Adrenal gland (tissue), 12 donors: ENCODE measurements around the gene SYT5. TPM values are rescaled to one million over a fixed set of nuclear protein-coding genes. Genes with fewer than 3 reads are reported as not detected.

Source experiments
- DNase-seq, 7 donors: peaks; one replicate each; pipeline ENCODE4 v3.0.0-alpha.2; 2019 to 2020
- H3K27ac ChIP-seq, 5 donors: fragments of 200-600 bp; sonication (generic) in 4 of 5; 1 replicate in 3 of 5; 2 replicates in 2 of 5; pipeline versions ENCODE4 v1.5.1 to v1.8.0; 2016 to 2020; ENCODE audit warnings: mild to moderate bottlenecking in 1 of 5
- H3K27me3 ChIP-seq: fragments of 200-600 bp; 2 replicates; pipeline ENCODE4 v1.8.0; 2021
- H3K36me3 ChIP-seq, 2 donors: fragments of 200-600 bp; replicated peaks in 1 of 2; 1 replicate in 1 of 2; 2 replicates in 1 of 2; pipeline versions ENCODE4 v1.5.1 to v1.8.0; 2018 to 2022
- H3K4me1 ChIP-seq, 2 donors: fragments of 200-600 bp; replicated peaks in 1 of 2; 1 replicate in 1 of 2; 2 replicates in 1 of 2; pipeline versions ENCODE4 v1.5.1 to v1.8.0; 2018 to 2021
- H3K4me3 ChIP-seq, 4 donors: fragments of 200-600 bp; sonication (generic) in 3 of 4; one replicate each; pipeline ENCODE4 v1.5.1; 2016 to 2018
- H3K9me3 ChIP-seq, 3 donors: fragments of 200-600 bp; sonication (generic) in 1 of 3; replicated peaks in 1 of 3; 1 replicate in 2 of 3; 2 replicates in 1 of 3; pipeline versions ENCODE4 v1.5.1 to v1.8.0; 2016 to 2021
- CTCF ChIP-seq, 6 experiments: fragments of 450-650 bp in 4 of 6; fragments of 200-600 bp in 2 of 6; sonication (generic) in 1 of 6; IDR thresholded peaks; 1 replicate in 5 of 6; 2 replicates in 1 of 6; pipeline versions ENCODE4 v1.5.1 to v1.8.0; 2016 to 2021; ENCODE audit warnings: antibody characterized with exemption in 6 of 6, mild to moderate bottlenecking in 2 of 6, moderate library complexity in 1 of 6
- POLR2A ChIP-seq, 2 donors: fragments of 450-650 bp; IDR thresholded peaks; one replicate each; pipeline ENCODE4 v1.6.1; 2017; ENCODE audit warnings: antibody characterized with exemption in 2 of 2, mild to moderate bottlenecking in 2 of 2, moderate library complexity in 1 of 2
- WGBS, 4 donors: extraction: QIAGEN DNeasy Blood & Tissue Kit in 2 of 4; methylation state at CpG; one replicate each; pipeline versions ENCODE4 v1.1.5 to v1.1.7; 2013 to 2017; 5-methylcytosine and 5-hydroxymethylcytosine counted together
- intact Hi-C, 2 donors: fragments of 100-400 bp; cut with DNase I; formaldehyde crosslinking; loops; one replicate each; pipeline versions ENCODE4 v1.14.1 to v1.15.0; 2022 to 2023
- polyA plus RNA-seq, 3 donors: library from polyadenylated mRNA; stranded (reverse); fragments of 200-250 nt in 2 of 3; fragments of 350-450 nt in 1 of 3; fragmentation: Illumina TruSeq in 1 of 3; extraction: RNeasy Lipid Tissue Mini Kit (QIAGEN cat#74804) in 1 of 3; gene quantifications; one replicate each; pipeline ENCODE4 v1.2.3, GENCODE V29; 2013 to 2014
- total RNA-seq, 9 donors: library from RNA; depleted of rRNA in 4 of 9; stranded (reverse); fragments of >200 nt in 4 of 9; fragments of 120-200 nt in 1 of 9; fragmentation: NEBNext Ultra II Directional in 1 of 9; extraction: Animal tissue kit (Norgen Biotek cat#: 25700) in 1 of 9; gene quantifications; one replicate each; pipeline versions ENCODE4 v1.1.0 to v1.2.4, GENCODE V29; 2013 to 2023
- donor health status: healthy with polysubstance abuse.
- donor health status: Bipolar disorder and iron deficiency.
- donor health status: DM: yes; HTN: yes; CAD: no.
- donor health status: DM: no; HTN: no; CAD: no.
- donor health status: DM: no; HTN: no; CAD: no.
- donor health status: DM: yes; HTN: yes; CAD: no.

SYT5 gene
- total and polyA plus RNA-seq, 12 donors, result 0.07 to 52.0 (median 10.6) TPM; not detected in 3

- H3K27ac ChIP-seq, result no peak overlapping the region
- DNase-seq, result peak; percentile 84 to 95 (median 89)
- WGBS, 4 donors, result 4 to 21% (median 8%) methylated on average over 4 to 33 of the region's 33 CpGs
These were observed 19.7 kb downstream of the SYT5 start for GRCh38 chr19:55160128-55160985.

GRCh38 chr19:55158848-55159749, 21.0 kb downstream of the SYT5 start:
- H3K27ac ChIP-seq, result peak overlapping the region in 2 of 5 donors; percentile 44 to 47
- TF ChIP-seq POLR2A (IDR thresholded peaks at IDR 0.05) (no peak), CTCF (IDR thresholded peaks at IDR 0.05) (no peak)
- WGBS, 4 donors, result 61 to 66% (median 65%) methylated on average over 8 to 18 of the region's 18 CpGs
- H3K27me3 ChIP-seq, result peaks cover 29% of the 10 kb centered on the region
- H3K9me3 ChIP-seq, result no peaks in the 10 kb centered on the region
- H3K4me1 ChIP-seq, result peaks cover 0 to 4% of the 10 kb centered on the region in 2 donors
- intact Hi-C loops, result no loop called here
- H3K4me3 ChIP-seq, result no peak overlapping the region
- DNase-seq, result peak in 4 of 7 donors; percentile 45 to 77 (median 64)
- no peaks in the 10 kb centered on the region for H3K36me3 ChIP-seq

More at GRCh38 chr19:55160128-55160985, 19.7 kb downstream of the SYT5 start:
- peaks cover 0 to 4% of the 10 kb centered on the region in 2 donors for H3K4me1 ChIP-seq
- TF ChIP-seq POLR2A (IDR thresholded peaks at IDR 0.05) (no peak), CTCF (IDR thresholded peaks at IDR 0.05) (peak; percentile 69 to 88 (median 74))
- intact Hi-C loops, result no loop called here
- no peaks in the 10 kb centered on the region for H3K9me3 ChIP-seq
- no peaks in the 10 kb centered on the region for H3K36me3 ChIP-seq
- H3K27me3 ChIP-seq, result peaks cover 29% of the 10 kb centered on the region
- H3K4me3 ChIP-seq, result no peak overlapping the region

GRCh38 chr19:55158423-55158822, 21.7 kb downstream of the SYT5 start:
- peaks cover 29% of the 10 kb centered on the region for H3K27me3 ChIP-seq
- peak overlapping the region in 2 of 5 donors; percentile 13 to 47 for H3K27ac ChIP-seq
- WGBS, 4 donors, result 71 to 95% (median 79%) methylated on average over 3 to 4 of the region's 4 CpGs
- H3K9me3 ChIP-seq, result no peaks in the 10 kb centered on the region
- DNase-seq, result no peak
- no peak overlapping the region for H3K4me3 ChIP-seq
- intact Hi-C loops, result no loop called here
- TF ChIP-seq POLR2A (IDR thresholded peaks at IDR 0.05) (no peak), CTCF (IDR thresholded peaks at IDR 0.05) (no peak)
- peaks cover 0 to 4% of the 10 kb centered on the region in 2 donors for H3K4me1 ChIP-seq
- no peaks in the 10 kb centered on the region for H3K36me3 ChIP-seq
